ENCODE measurements around the gene MUC3A. TPM values are rescaled to one million over a fixed set of nuclear protein-coding genes. Genes with fewer than 3 reads are reported as not detected.

MUC3A gene
- total RNA-seq, 1 experiment from 2014 or later, result 2.0 TPM

GRCh38 chr7:100967292-100967863, 18.0 kb downstream of the MUC3A start:
- TF ChIP-seq EZH2 (IDR thresholded peaks at IDR 0.05; ENCODE audit: borderline replicate concordance, low read depth, low read length, poor library complexity, severe bottlenecking) (no peak), CTCF (conservative IDR thresholded peaks at IDR 0.05; ENCODE audit: low read depth, low read length) (no peak)
- intact Hi-C loops (cut with micrococcal nuclease; ENCODE audit: unreplicated experiment), result no loop called here
- Histone ChIP-seq H3K27me3 (replicated peaks; ENCODE audit: insufficient read depth, low read depth, low read length, poor library complexity) (peaks cover 69% of the 10 kb centered on the region), H3K4me3 (ENCODE audit: low read depth, low read length, poor library complexity, severe bottlenecking) (no peak overlapping the region), H3K4me1 (ENCODE audit: insufficient read depth, low read length, poor library complexity, severe bottlenecking) (peaks cover 11% of the 10 kb centered on the region), H3K36me3 (ENCODE audit: insufficient read depth, low read length, poor library complexity, severe bottlenecking) (no peaks in the 10 kb centered on the region), H3K9me3 (ENCODE audit: low read depth, low read length, poor library complexity, severe bottlenecking) (no peaks in the 10 kb centered on the region), H3K27ac (ENCODE audit: low read depth, low read length, poor library complexity, severe bottlenecking) (no peak overlapping the region)
- no peak for DNase-seq (ENCODE audit: low spot score)
- CTCF ChIA-PET, result no interaction called here
- POLR2A ChIA-PET (ENCODE audit: low non-redundant PET), result no interaction called here
- no TSS peak for BruUV-seq (replicated peaks)

GRCh38 chr7:100968031-100968430, 18.7 kb downstream of the MUC3A start:
- H3K9me3 ChIP-seq (ENCODE audit: low read depth, low read length, poor library complexity, severe bottlenecking), result no peaks in the 10 kb centered on the region
- H3K36me3 ChIP-seq (ENCODE audit: insufficient read depth, low read length, poor library complexity, severe bottlenecking), result no peaks in the 10 kb centered on the region
- CTCF ChIA-PET, result no interaction called here
- H3K4me1 ChIP-seq (ENCODE audit: insufficient read depth, low read length, poor library complexity, severe bottlenecking), result peaks cover 11% of the 10 kb centered on the region
- H3K4me3 ChIP-seq (ENCODE audit: low read depth, low read length, poor library complexity, severe bottlenecking), result no peak overlapping the region
- intact Hi-C loops (cut with micrococcal nuclease; ENCODE audit: unreplicated experiment), result no loop called here
- no peak overlapping the region for H3K27ac ChIP-seq (ENCODE audit: low read depth, low read length, poor library complexity, severe bottlenecking)
- TF ChIP-seq EZH2 (IDR thresholded peaks at IDR 0.05; ENCODE audit: borderline replicate concordance, low read depth, low read length, poor library complexity, severe bottlenecking), result no peak
- TF ChIP-seq CTCF (conservative IDR thresholded peaks at IDR 0.05; ENCODE audit: low read depth, low read length), result no peak
- H3K27me3 ChIP-seq (replicated peaks; ENCODE audit: insufficient read depth, low read depth, low read length, poor library complexity), result peaks cover 64% of the 10 kb centered on the region
- POLR2A ChIA-PET (ENCODE audit: low non-redundant PET), result no interaction called here
- DNase-seq (ENCODE audit: low spot score), result no peak
- BruUV-seq (replicated peaks), result no TSS peak

GRCh38 chr7:100968650-100969049, 19.3 kb downstream of the MUC3A start:
- H3K27me3 ChIP-seq (replicated peaks; ENCODE audit: insufficient read depth, low read depth, low read length, poor library complexity), result peaks cover 60% of the 10 kb centered on the region
- ChIA-PET POLR2A (ENCODE audit: low non-redundant PET) (no interaction called here), CTCF (no interaction called here)
- H3K27ac ChIP-seq (ENCODE audit: low read depth, low read length, poor library complexity, severe bottlenecking), result no peak overlapping the region
- H3K4me3 ChIP-seq (ENCODE audit: low read depth, low read length, poor library complexity, severe bottlenecking), result no peak overlapping the region
- no TSS peak for BruUV-seq (replicated peaks)
- no peaks in the 10 kb centered on the region for H3K36me3 ChIP-seq (ENCODE audit: insufficient read depth, low read length, poor library complexity, severe bottlenecking)
- intact Hi-C loops (cut with micrococcal nuclease; ENCODE audit: unreplicated experiment), result no loop called here
- DNase-seq (ENCODE audit: low spot score), result no peak
- TF ChIP-seq CTCF (conservative IDR thresholded peaks at IDR 0.05; ENCODE audit: low read depth, low read length) (no peak), EZH2 (IDR thresholded peaks at IDR 0.05; ENCODE audit: borderline replicate concordance, low read depth, low read length, poor library complexity, severe bottlenecking) (no peak)
- H3K4me1 ChIP-seq (ENCODE audit: insufficient read depth, low read length, poor library complexity, severe bottlenecking), result peaks cover 11% of the 10 kb centered on the region
- H3K9me3 ChIP-seq (ENCODE audit: low read depth, low read length, poor library complexity, severe bottlenecking), result no peaks in the 10 kb centered on the region
